ENCODE results near the gene PDGFA.

DNA sequence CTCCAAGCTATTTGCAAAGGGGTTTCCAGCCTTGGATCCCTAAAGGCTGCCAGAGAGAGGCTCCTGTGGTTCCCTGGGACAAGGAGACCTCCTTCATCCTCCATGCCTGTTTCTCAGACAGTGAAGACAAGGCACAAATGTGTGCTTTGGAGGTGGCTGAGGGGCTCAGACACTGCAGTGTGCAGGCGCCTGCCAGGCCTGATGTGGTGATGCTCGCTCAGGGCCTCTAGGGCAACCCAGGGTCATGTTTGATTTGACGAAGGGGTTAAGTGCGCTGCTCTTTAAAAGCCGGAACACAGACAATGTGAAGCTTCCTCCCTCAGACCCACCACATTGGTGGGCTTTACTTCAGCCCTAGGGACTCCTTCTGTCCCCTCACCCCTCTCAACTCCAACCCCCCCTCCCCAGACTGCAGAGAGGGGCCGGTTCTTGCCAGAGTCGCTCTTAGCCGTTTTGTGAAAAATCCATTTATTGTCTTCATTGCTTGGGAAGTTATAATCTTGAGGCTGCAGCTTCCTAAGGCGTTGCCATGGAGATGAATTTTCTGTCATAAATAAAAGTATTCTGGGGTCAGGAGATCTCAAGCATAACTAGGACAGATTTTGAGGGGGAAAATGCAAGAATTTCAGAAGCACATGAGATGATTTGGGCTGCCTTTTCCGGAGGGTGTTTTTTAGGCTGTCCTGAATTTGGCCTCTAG is 35.8 kb downstream of the PDGFA start:
- TF ChIP-seq POLR2A (IDR thresholded peaks at IDR 0.05) = no peak
- TF ChIP-seq, protein P1, sequence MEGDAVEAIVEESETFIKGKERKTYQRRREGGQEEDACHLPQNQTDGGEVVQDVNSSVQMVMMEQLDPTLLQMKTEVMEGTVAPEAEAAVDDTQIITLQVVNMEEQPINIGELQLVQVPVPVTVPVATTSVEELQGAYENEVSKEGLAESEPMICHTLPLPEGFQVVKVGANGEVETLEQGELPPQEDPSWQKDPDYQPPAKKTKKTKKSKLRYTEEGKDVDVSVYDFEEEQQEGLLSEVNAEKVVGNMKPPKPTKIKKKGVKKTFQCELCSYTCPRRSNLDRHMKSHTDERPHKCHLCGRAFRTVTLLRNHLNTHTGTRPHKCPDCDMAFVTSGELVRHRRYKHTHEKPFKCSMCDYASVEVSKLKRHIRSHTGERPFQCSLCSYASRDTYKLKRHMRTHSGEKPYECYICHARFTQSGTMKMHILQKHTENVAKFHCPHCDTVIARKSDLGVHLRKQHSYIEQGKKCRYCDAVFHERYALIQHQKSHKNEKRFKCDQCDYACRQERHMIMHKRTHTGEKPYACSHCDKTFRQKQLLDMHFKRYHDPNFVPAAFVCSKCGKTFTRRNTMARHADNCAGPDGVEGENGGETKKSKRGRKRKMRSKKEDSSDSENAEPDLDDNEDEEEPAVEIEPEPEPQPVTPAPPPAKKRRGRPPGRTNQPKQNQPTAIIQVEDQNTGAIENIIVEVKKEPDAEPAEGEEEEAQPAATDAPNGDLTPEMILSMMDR (IDR thresholded peaks at IDR 0.05 in 4 of 5, conservative IDR thresholded peaks at IDR 0.05 in 1 of 5) = no peak
